NCI-H526 treated with DMSO at 0.1 percent for 48 hours (cell line): ENCODE data around the gene ATRNL1.
A peak's percentile ranks its signal among the peaks of the same experiment; 100 is the strongest.
"Not testable (repeated sequence)": the region's sequence is repeated elsewhere in the genome, so short reads cannot be mapped to it uniquely, and the experiment has no call there.

Source experiments
- DNase-seq: peaks from one replicate; lab custom pipeline; 2025; lab: John Stamatoyannopoulos, UW

The ATRNL1 gene

DNA sequence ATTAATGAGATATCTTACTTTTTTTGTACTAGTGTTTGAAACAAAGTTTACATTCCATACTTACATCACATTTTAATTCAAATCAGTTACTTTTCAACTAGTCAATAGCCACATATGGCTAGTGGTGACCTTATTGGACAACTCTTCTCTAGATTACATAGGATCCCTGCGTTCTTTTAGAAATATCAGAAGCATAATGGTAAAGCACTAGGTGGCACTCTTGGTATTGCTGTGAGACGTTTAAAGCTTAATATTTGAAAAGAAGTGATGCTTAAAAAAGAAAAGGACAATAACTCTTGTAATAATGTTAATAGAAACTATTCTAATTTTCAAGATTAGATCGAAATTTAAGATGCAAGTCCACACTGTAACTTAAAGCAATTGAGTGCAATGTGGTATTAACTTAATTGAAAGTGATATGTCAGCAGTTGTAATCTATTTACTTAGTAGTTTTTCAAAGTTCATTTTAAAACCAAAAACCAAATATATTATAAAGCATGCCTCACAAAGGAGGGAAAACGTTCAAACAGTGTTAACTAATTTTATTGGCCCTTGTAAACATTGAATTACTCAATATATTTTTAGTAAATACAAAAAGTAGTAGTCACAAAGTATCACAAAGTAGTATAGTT lies 339.1 kb downstream of the ATRNL1 start:
- DNase-seq = peak; percentile 12

DNA sequence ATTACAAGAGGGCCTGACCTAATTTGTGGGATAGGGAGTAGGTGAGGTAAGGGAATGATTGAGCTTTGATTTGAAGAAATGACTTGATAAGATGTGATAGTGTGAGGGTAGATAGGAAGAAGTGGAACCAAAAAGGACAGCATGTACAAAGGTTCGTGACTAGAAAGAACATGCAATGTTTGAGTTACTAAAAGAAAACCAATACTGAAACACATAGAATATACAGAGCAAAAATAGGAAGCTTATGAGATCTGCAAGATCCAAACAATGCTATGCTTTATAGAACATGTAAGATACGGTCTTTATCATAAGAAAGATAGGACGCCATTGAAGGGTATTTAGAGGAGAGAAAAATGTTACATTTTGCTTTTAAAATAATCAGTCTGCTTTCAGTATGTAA lies 343.8 kb downstream of the ATRNL1 start:
- no peak for DNase-seq

DNA sequence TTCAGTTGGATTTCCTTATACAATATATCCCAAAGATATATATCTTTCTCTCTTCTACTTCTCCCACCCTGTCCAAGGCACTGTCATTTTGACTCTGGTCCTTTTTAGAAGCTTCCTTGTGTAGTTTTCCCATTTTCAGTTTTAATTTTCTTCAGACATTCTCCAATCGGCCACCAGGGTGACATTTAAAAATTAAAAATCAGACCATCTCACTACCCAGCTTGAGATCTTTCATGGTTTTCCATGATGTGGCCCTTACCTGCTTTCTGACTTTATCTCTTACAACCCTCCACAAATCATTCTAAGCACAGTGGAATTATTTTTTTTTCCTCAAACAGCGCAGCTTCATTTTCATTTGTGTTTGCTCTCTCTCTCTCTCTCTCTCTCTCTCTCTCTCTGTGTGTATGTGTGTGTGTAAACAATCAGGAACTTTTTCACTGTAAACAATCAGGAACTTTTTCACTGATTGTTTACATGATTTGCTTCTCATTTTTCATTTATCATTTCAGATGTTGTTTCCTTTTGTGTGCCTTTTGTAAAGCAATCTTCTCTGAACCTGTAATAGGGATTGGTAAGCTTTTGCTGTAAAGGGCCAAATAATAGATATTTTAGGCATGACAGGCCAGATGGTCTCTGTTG lies 348.9 kb downstream of the ATRNL1 start:
- DNase-seq = no peak

DNA sequence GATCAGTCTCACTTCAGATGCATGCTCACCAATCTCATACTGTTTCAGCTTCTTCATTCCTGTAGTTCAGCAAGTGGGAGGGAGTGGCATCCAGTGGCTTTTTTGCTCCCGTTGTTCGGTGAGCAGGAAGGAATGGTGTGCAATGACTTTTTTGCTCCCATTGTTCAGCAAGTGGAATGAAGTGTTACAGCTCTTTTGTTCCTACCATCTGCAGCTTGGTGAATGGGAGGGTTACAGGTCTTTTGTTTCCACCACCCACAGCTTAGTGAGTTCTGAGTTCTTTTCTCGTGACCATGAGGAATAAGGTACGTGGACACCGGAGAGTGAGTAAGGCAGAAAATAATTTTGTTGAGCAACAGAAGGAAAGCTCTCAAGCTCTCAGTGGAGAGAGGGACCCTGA lies 363.6 kb downstream of the ATRNL1 start:
- DNase-seq = no peak

DNA sequence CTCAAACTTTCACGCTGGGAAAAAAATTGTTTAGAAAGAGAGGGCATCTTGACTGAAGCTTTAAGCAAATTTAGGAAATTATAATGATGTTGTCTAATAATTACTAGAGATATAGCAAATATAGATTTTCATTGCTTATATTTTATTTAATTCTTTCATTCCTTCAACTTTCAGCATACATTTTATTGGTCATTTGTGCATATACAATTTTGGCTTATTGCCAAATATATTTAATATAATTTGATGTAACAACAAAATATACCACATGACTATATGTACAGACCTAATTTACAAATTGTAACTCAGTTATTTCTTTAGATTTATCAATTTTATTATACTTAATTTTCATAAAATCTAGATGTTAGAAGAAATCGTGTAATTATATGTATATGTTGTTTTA lies 390.1 kb downstream of the ATRNL1 start:
- DNase-seq = no peak

DNA sequence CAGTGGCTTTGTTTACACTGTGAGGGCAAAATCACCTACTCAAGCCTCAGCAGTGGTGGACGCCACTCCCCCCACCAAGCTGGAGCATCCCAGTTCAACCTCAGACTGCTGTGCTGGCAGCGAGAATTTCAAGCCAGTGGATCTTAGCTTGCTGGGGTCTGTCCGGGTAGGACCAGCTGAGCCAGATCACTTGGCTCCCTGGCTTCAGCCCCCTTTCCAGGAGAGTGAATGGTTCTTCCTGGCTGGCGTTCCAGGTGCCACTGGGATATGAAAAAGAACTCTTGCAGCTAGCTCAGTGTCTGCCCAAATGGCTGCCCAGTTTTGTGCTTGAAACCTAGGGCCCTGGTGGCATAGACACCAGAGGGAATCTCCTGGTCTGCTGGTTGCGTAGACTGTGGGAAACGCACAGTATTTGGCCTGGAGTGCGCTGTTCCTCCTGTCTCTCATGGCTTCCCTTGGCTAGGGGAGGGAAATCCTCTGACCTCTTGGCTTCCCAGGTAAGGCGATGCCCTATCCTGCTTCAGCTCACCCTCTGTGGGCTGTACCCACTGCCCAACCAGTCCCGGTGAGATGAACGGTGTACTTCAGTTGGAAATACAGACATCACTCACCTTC lies 398.5 kb downstream of the ATRNL1 start:
- DNase-seq = no peak

DNA sequence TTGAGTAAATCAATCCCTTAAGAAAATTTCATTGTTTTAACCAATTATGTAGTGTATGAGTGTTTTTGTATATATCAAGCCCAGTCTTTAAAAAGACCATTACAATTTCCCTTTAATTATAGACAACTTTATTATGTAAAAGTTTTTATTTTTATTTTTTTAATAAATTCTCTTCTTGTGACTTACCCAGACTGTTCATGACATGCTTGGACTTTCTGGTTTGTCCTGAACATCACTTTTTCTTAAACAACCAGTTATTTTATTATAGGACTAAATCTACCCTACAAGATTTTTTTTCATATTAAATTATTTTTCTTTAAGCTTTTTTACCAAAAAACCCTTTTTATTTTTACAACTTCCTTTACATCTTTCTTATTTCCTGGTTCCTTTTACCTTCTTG lies 410.4 kb downstream of the ATRNL1 start:
- DNase-seq = no peak

DNA sequence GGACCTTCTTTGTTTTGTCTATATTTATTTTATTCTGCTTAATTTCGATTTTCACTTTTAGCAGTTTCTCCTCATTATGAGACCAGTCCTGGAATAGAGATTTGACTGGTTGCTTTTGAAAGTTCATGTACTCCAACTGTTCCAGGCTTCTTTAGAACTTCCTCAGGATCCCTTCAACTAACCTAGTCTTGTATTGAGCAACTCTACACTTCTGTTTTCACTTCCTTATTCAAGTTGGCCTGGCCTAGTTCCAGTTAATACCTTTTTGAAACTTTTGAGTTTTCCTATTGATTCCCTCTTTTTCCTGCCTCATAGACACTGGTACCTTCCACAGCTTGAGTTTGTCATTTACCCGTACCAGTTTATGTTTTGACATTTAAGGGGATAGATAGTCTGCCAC lies 421.7 kb downstream of the ATRNL1 start:
- no peak for DNase-seq

DNA sequence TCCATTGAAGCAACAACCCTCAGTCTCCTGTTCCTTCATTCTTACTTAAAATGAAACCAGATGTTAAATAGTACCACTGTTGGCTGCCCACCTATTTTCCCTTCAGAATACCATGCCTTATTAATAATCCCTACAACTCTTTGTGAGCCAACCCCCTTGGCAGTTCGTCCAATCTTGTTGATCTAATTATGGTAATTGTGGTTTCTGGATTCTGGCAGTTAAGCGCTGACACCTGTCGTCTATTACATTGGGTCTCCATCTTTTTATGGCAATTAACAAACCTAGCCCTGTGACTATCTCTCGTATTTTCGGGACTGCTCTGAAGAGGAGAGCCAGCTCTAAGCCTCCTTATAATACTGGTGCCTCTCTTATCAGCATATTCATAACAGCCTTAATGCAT lies 432.0 kb downstream of the ATRNL1 start:
- DNase-seq = no peak

DNA sequence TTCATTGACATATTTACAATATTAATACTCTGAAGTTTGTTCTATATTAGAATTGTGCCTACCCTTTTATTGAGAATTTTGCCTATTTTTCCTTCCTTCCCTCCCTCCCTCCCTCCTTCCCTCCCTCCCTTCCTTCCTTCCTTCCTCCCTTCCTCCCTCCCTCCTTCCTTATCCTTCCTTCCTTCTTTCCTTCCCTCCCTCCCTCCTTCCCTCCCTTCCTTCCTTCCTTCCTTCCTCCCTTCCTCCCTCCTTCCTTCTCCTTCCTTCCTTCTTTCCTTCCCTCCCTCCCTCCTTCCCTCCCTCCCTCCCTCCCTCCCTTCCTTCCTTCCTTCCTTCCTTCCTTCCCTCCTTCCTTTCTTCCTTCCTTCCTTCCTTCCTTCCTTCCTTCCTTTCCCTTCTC lies 434.5 kb downstream of the ATRNL1 start:
- DNase-seq = not testable (repeated sequence)

DNA sequence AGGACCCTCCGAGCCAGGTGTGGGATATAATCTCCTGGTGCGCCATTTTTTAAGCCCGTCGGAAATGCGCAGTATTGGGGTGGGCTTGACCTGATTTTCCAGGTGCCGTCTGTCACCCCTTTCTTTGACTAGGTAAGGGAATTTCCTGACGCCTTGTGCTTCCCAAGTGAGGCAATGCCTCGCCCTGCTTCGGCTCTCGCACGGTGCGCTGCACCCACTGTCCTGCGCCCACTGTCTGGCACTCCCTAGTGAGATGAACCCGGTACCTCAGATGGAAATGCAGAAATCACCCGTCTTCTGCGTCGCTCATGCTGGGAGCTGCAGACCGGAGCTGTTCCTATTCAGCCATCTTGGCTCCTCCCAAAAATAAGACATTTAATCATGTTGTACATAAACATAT lies 443.2 kb downstream of the ATRNL1 start:
- not testable (repeated sequence) for DNase-seq

DNA sequence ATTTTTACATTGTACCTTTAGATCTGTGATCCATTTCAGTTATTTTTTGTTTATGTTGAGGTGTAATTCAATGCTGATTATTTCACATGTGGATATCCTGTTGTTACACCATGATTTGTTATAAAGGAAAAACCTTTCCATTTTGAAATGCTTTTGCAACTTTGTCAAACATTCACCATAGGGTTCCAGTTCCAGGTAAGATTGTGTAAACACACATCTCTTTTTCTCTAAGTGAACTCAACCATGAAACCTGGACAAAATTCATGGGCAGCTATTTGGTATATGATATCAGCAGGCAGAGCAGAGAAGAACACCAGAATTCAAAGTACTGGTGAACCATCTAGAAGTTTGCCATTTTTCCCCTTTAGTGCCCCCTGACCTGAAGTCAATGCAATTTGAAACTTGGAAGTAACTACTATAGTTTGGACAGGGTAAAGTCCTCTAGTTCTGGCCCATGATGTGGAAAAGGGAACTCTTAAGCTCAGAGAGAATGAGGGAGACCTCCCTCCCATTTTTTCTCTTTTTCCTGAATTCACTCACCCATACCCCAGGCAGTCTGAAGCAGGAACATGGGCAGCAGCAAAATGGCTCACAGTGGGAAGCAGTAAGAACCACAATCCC lies 446.1 kb downstream of the ATRNL1 start:
- DNase-seq = no peak

DNA sequence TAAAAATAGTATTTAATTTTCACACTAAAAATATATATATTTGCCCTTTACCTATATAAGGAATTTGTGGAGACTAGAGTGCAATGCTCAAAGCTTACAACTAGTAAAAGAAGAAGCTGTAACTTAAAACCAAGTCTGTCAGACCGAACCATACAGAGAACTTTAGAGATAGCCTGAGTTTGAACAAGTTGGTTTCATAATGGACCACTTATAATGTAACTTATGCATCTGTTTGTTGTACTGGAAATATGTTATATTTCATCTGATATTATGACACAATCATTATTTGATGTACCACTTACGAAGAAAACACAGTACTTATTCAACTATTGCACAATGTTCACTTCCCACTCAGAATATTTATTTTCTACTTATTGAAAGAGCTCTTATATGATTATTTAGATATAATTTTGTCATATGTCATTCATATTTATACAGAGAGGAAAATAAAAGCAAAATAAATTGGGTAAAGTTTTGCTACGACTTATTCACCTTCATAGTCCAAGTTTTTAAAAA lies 462.8 kb downstream of the ATRNL1 start:
- DNase-seq = no peak

DNA sequence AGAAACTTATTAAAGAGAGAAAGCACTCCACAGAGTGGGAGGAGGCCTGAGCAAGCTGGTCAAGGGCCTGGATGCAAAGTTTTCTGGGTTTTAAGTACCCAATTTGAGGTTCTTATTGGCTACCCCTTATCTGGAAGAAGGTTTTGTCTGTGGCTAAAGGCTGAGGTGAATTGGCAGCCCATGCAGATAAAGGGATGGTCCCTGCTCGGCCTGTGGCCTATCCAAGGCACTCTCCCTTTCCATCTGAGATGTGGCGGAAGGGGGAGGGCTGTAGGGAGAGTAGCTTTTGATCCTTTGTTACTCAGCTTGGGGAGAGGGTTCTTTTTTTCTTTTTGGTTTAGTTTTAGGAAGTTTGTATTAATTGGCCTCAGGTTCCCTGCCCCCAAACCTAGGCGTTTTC lies 465.1 kb downstream of the ATRNL1 start:
- no peak for DNase-seq

DNA sequence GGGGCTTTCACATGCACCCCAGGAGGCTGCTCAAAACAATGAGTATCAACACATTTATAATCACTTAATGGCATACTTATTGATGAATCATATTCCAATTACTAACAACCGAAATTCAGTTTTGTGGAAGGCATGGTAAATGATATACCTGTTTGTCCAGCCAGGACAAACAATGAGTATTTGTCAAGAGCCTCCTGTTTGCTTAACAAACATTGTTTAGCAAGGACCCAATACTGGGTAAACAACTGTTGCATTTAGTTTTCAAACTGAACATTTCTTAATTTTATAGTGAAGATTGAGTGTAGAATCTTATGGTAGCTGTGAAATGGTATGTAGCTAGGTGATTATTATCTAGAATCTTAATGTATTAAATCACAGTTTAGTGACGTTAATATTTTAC lies 473.7 kb downstream of the ATRNL1 start:
- peak; percentile 5 for DNase-seq

DNA sequence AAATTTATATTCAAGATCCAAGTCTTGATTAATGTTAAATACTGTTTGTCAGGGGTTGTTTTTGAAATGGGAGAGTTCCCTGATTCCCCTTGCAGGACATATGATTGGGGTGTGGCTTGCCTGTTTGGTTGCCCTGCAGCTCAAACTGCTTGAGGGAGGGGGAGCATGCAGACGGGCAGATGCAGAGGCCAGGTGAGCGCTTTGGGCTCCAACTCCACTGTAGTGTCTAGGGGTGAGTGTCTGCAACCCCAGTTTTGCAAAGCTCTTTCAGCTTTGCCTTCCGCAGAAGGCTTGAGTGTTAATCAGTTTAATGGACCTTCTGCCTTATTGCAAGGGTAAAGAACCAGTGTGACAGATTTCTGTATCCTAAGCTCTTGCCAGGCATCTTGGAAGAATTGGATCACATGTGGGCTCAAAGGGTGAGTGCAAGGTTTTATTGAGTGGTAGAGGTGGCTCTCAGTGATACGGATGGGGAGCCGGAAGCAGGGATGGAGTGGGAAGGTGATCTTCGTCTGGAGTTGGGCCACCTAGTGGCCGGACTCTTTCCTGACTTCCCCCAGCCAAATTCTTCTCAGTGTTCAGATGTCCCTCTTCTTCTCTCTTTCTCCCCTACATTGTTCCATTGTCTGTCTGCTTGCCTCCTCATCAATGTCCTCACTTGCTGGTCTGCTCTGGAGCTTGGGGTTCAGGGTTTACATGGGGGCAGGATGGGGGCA lies 479.7 kb downstream of the ATRNL1 start:
- DNase-seq = no peak

DNA sequence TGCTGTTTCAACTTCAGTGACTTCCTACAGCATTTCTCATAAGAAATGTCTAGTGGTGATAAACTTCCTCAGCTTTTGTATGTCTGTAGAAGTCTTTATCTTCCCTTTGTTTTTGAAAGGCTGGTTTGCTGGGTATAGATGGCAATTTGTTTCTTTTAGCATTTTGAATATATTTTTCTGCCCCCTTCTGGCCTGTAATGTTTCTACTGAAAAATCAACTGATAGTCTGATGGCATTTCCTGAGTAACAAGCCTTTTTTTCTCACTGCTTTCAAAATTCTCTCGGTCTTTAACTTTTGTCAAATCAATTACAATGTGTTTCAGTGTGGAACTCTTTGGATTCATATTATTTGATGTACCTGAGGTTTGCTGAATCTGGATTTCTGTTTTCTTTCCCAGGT lies 487.1 kb downstream of the ATRNL1 start:
- no peak for DNase-seq

DNA sequence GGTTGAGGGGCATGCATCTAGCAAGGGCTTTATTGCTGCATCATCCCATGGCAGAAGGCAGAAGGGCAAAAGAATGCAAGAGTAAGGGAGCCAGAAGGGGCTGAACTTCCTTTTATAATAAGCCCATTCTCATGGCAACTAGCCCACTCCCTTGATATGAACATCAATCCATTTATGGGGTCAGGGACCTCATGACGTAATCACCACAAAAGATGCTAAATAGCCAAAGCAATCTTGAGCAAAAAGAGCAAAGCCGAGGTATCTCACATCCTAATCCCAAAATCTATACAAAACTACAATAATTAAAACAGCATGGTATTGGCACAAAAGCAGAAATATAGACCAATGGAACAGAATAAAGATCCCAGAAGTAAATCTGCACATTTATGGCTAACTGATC lies 499.9 kb downstream of the ATRNL1 start:
- DNase-seq = no peak

DNA sequence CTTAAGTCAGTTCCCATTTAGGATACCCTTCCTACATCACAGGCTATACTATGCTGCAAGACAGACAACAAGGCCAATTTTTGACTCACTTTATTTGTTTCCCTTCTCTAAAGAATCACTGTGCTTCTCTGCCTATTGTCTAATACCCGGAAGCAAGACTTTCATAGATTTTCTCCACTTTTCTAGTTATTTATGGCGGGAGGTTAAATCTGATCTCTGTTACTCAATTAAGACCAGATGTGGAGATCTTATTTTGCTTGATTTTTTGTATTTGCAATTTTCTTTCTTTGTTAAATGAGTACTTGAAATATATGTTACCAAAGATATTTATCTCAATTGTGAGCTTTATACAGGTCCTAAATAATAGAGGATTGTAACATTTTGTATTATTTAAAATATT lies 511.5 kb downstream of the ATRNL1 start:
- no peak for DNase-seq

DNA sequence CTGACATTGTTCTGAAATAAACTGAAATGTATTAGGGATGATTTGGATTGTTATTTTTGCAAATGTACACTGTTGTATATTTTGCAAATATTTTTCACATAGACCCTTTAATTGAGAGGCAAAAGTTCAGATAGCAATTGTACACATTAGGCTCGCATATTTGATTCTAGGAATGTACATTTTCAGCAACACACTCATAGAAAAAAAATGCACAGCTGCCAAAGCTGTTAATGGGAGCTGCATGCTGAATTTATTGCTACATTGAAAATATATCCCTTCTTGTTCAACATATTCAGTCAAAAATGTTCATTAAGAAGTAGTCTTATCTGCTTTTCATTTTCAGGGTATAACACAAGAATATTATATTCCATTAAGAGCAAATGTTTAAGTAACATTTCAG lies 512.9 kb downstream of the ATRNL1 start:
- no peak for DNase-seq

DNA sequence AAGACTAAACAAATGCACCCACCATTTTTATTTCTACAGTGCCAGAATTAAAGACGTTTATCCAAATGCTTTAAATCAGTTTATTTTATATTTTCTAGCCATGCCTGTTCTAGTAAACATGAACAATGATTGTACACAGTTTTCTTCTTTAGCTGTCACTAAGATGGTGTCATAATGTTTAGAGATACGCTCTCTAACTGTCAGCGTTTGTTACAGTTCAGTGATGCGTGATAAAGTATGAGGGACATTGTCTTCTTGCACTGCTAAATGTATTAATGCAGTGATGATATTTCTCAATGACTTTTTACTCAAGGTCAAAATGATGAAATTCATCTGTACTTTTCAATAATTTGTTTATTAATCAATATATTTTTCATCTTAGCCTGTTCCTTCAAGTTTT lies 513.6 kb downstream of the ATRNL1 start:
- no peak for DNase-seq

DNA sequence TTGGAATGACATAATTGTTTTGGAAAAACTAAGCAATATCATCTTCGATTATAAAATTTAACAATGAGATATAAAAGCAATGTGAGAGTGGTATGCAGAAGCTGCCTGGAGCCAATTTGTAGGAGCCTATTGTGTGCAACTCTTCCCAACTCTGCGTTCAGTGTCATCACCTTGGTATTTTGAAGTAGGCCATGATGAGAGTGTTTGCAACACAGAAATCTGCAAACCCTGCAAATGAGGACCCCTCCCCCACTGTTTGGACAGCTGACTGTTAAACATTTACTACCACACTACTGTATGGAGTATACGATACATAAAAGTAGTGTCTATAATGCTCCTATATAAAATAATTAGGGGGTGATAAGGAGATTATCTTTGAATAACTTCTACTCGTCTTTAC lies 531.3 kb downstream of the ATRNL1 start:
- DNase-seq = no peak
